ENCODE measurements around the gene ISG15.
A peak's percentile ranks its signal among the peaks of the same experiment; 100 is the strongest.

The ISG15 gene

DNA sequence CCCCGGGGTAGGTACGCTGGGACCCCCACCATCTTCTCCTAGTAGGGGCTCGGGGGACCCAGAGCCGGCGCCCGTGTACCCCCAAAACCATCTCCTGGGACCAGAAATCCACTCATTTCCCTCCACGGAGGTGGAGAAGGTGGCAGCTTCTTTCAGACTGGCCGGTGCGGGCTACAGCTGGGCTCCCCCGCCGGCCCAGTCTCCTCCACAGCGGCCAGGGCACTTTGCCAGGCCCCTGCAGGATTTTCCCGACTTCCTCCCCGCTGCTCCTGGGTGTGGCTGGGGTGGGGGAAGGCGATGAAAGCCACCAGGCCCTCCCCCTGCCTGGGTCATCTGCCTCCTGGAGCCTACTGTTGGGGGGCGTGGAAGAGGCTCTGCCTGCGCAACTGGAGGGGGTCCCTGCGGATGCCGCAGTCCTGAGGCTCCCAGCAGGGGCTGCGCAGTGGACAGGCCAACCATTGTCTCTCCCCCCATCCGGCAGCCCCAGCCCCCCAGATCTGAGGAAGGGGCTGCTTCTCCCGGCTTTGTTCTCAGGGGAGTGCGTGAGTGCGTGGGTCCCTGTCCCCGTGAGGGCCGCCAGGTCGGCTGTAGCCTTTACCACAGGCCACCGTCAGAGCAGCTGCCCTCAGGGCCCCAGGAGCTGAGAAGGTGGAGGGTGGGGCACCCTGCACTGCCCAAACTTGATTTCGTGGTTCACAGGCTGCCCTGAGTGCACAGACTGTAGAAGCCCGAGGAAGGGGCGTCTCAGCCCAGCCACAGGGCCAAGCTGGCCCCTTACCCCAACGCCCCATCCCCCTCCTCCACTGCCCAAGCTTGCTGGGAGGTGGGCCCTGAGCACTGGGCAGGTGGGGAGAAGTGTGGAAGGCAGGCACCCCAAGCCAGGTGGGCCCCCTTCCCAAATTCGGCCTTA lies 8.0 kb downstream of the ISG15 start:
- TF ChIP-seq ZFX (IDR thresholded peaks at IDR 0.05) = no peak
- TF ChIP-seq, protein P1, sequence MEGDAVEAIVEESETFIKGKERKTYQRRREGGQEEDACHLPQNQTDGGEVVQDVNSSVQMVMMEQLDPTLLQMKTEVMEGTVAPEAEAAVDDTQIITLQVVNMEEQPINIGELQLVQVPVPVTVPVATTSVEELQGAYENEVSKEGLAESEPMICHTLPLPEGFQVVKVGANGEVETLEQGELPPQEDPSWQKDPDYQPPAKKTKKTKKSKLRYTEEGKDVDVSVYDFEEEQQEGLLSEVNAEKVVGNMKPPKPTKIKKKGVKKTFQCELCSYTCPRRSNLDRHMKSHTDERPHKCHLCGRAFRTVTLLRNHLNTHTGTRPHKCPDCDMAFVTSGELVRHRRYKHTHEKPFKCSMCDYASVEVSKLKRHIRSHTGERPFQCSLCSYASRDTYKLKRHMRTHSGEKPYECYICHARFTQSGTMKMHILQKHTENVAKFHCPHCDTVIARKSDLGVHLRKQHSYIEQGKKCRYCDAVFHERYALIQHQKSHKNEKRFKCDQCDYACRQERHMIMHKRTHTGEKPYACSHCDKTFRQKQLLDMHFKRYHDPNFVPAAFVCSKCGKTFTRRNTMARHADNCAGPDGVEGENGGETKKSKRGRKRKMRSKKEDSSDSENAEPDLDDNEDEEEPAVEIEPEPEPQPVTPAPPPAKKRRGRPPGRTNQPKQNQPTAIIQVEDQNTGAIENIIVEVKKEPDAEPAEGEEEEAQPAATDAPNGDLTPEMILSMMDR (conservative IDR thresholded peaks at IDR 0.05) = no peak
- peak overlapping the region; percentile 89 for H3K27ac ChIP-seq

DNA sequence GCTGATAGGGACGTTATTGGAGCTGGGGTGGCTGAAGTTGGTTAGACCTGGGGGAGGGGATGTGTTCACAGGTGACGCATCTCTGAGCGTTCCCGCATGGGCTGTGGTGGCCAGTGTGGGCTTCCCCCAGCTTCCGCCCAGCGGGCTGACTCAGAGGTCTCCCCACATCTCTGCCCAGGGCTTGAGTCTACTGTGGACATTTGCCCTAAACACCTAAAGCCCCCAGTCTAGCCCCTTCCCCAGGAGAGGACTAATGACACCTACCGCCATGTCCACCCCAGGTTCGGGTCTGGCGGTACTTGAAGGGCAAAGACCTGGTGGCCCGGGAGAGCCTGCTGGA lies 8.6 kb downstream of the ISG15 start:
- no peak for TF ChIP-seq ZFX (IDR thresholded peaks at IDR 0.05)
- TF ChIP-seq, protein P1 (conservative IDR thresholded peaks at IDR 0.05) = no peak
- H3K27ac ChIP-seq = peak overlapping the region; percentile 89; the same call in 1 of the 2 replicates

GRCh38 chr1:1022302-1023009 lies 9.2 kb downstream of the ISG15 start:
- no peak overlapping the region for H3K27ac ChIP-seq
- TF ChIP-seq, protein P1 (conservative IDR thresholded peaks at IDR 0.05) = no peak
- TF ChIP-seq ZFX (IDR thresholded peaks at IDR 0.05) = no peak

- H3K27ac ChIP-seq = no peak overlapping the region
- TF ChIP-seq ZFX (IDR thresholded peaks at IDR 0.05) = no peak
- TF ChIP-seq, protein P1 (conservative IDR thresholded peaks at IDR 0.05) = no peak
Observed at GRCh38 chr1:1023700-1024099, 10.4 kb downstream of the ISG15 start.

- no peak for TF ChIP-seq ZFX (IDR thresholded peaks at IDR 0.05)
- TF ChIP-seq, protein P1 (conservative IDR thresholded peaks at IDR 0.05) = no peak
- H3K27ac ChIP-seq = no peak overlapping the region
Observed at GRCh38 chr1:1024149-1024770, 11.0 kb downstream of the ISG15 start.

- H3K27ac ChIP-seq = no peak overlapping the region
- TF ChIP-seq ZFX (IDR thresholded peaks at IDR 0.05) = no peak
- TF ChIP-seq, protein P1 (conservative IDR thresholded peaks at IDR 0.05) = no peak
Observed at GRCh38 chr1:1024771-1025699, 11.7 kb downstream of the ISG15 start.

Measured in C4-2B (cell line).